Astrocyte (in vitro differentiated cells and primary cell): ENCODE measurements around the gene NT5C3A. TPM values are rescaled to one million over a fixed set of nuclear protein-coding genes. Genes with fewer than 3 reads are reported as not detected.

ENCODE experiments used
- DNase-seq: peaks from one replicate; pipeline ENCODE4 v3.0.0-alpha.2; 2010; ENCODE audit warnings: low read depth
- FAIRE-seq: peaks from 2 replicates; lab custom pipeline; 2011; peaks lifted over from hg19 to GRCh38; lab: Jason Lieb, UNC
- H2AFZ ChIP-seq: 2 replicates; pipeline ENCODE4 v1.6.0; 2012; ENCODE audit warnings: low read depth, low read length, inconsistent platforms
- H3K27ac ChIP-seq: 2 replicates; pipeline ENCODE4 v1.5.1; 2011; ENCODE audit warnings: low read depth, low read length, inconsistent platforms
- H3K27me3 ChIP-seq: 2 replicates; pipeline ENCODE4 v1.6.0; 2011; ENCODE audit warnings: low read length, inconsistent platforms; ENCODE audit not compliant: insufficient read depth
- H3K36me3 ChIP-seq: 2 replicates; pipeline ENCODE4 v1.5.1; 2011; ENCODE audit warnings: low read length, inconsistent platforms; ENCODE audit not compliant: insufficient read depth
- H3K4me1 ChIP-seq: 2 replicates; pipeline ENCODE4 v1.5.1; 2011; ENCODE audit warnings: low read length, inconsistent platforms; ENCODE audit not compliant: insufficient read depth
- H3K4me2 ChIP-seq: 2 replicates; pipeline ENCODE4 v1.6.0; 2012; ENCODE audit warnings: low read length, inconsistent platforms
- H3K4me3 ChIP-seq: 2 replicates; pipeline ENCODE4 v1.5.1; 2011; ENCODE audit warnings: low read depth, mild to moderate bottlenecking, low read length, inconsistent platforms; ENCODE audit not compliant: insufficient read depth
- H3K79me2 ChIP-seq: 2 replicates; pipeline ENCODE4 v1.6.0; 2012; ENCODE audit warnings: mild to moderate bottlenecking, low read length, inconsistent platforms; ENCODE audit not compliant: insufficient read depth
- H3K9ac ChIP-seq: 2 replicates; pipeline ENCODE4 v1.6.0; 2012; ENCODE audit warnings: mild to moderate bottlenecking, low read length, inconsistent platforms
- H3K9me3 ChIP-seq: 2 replicates; pipeline ENCODE4 v1.5.1; 2012; ENCODE audit warnings: low read depth, mild to moderate bottlenecking, low read length, inconsistent platforms; ENCODE audit not compliant: insufficient read depth
- H4K20me1 ChIP-seq: 2 replicates; pipeline ENCODE4 v1.6.0; 2012; ENCODE audit warnings: low read length, inconsistent platforms; ENCODE audit not compliant: insufficient read depth
- H3K27ac Mint-ChIP-seq: one replicate; pipeline ENCODE4 v1.8.0; 2021; ENCODE audit warnings: mild to moderate bottlenecking, mixed read lengths; ENCODE audit not compliant: unreplicated experiment
- H3K27me3 Mint-ChIP-seq: one replicate; pipeline ENCODE4 v1.8.0; 2021; ENCODE audit warnings: low read depth, mixed read lengths; ENCODE audit not compliant: unreplicated experiment
- H3K36me3 Mint-ChIP-seq: one replicate; pipeline ENCODE4 v1.8.0; 2021; ENCODE audit warnings: low read depth, mixed read lengths; ENCODE audit not compliant: unreplicated experiment
- H3K4me1 Mint-ChIP-seq: one replicate; pipeline ENCODE4 v1.8.0; 2021; ENCODE audit warnings: low read depth, mixed read lengths; ENCODE audit not compliant: unreplicated experiment
- H3K4me3 Mint-ChIP-seq: one replicate; pipeline ENCODE4 v1.8.0; 2021; ENCODE audit warnings: mild to moderate bottlenecking, moderate library complexity, mixed read lengths; ENCODE audit not compliant: unreplicated experiment
- H3K9me3 Mint-ChIP-seq: one replicate; pipeline ENCODE4 v1.8.0; 2021; ENCODE audit warnings: mild to moderate bottlenecking, mixed read lengths; ENCODE audit not compliant: unreplicated experiment
- EZH2 ChIP-seq: IDR thresholded peaks from 2 replicates; pipeline ENCODE4 v1.6.1; 2012; ENCODE audit warnings: mild to moderate bottlenecking, low read length, inconsistent platforms; ENCODE audit not compliant: insufficient read depth
- total RNA-seq: library from RNA; stranded (reverse); gene quantifications from 2 replicates; pipeline ENCODE4 v1.2.1, GENCODE V29; 2021
- TF ChIP-seq, protein P1 (sequence below): IDR thresholded peaks from 2 replicates; pipeline ENCODE4 v1.5.1; 2011; ENCODE audit warnings: low read depth, mild to moderate bottlenecking, inconsistent platforms, low read length, moderate library complexity; ENCODE audit not compliant: insufficient read depth

The NT5C3A gene
- total RNA-seq, 1 donor from 2014 or later = 24.1 TPM

DNA sequence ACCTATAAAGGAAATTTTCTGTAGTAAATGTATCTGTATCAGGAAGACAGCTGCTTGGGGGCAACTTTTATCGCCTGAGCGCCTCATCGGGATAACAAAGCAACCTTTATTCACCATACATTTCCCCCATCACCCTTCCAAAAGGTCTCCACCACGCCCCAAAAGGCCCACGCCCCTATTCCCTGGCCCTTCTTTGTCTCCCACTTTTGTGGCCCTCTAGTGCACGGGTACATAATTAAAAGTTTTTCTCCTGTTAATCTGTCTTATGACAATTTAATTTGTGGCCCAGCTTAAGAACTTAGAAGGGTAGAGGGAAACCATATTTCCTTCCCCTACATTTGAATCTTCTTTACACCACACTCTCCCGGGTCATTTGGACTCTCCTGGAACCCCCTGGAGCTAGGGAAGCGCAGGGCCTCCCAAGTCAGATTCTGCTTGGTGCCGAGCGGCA lies 46.0 kb upstream of the NT5C3A start:
- peak overlapping the region; percentile 76 for H3K27ac ChIP-seq
- H3K27me3 Mint-ChIP-seq = peaks cover 2% of the 10 kb centered on the region

GRCh38 chr7:33107136-33108066 lies 44.8 kb upstream of the NT5C3A start:
- H3K36me3 Mint-ChIP-seq = peaks cover 2% of the 10 kb centered on the region
- H3K36me3 ChIP-seq = peaks cover 7% of the 10 kb centered on the region
- peak overlapping the region; percentile 87 for H3K4me3 ChIP-seq
- no peaks in the 10 kb centered on the region for H3K27me3 ChIP-seq
- peak overlapping the region; percentile 94 for H3K4me3 Mint-ChIP-seq
- no peaks in the 10 kb centered on the region for H3K9me3 ChIP-seq
- H3K4me1 Mint-ChIP-seq = peaks cover 9% of the 10 kb centered on the region
- peaks cover 8% of the 10 kb centered on the region for H3K4me1 ChIP-seq
- H3K27me3 Mint-ChIP-seq = peaks cover 2% of the 10 kb centered on the region
- peak overlapping the region; percentile 81 for H3K27ac Mint-ChIP-seq
- no peak overlapping the region for H3K27ac ChIP-seq
- H2AFZ ChIP-seq = no peak overlapping the region
- DNase-seq (peak; percentile 22), FAIRE-seq (no peak)
- peak overlapping the region; percentile 89 for H3K9ac ChIP-seq
- H3K4me2 ChIP-seq = peak overlapping the region; percentile 85
- H3K79me2 ChIP-seq = peaks cover 68% of the 10 kb centered on the region
- no peaks in the 10 kb centered on the region for H3K9me3 Mint-ChIP-seq
- TF ChIP-seq, protein P1, sequence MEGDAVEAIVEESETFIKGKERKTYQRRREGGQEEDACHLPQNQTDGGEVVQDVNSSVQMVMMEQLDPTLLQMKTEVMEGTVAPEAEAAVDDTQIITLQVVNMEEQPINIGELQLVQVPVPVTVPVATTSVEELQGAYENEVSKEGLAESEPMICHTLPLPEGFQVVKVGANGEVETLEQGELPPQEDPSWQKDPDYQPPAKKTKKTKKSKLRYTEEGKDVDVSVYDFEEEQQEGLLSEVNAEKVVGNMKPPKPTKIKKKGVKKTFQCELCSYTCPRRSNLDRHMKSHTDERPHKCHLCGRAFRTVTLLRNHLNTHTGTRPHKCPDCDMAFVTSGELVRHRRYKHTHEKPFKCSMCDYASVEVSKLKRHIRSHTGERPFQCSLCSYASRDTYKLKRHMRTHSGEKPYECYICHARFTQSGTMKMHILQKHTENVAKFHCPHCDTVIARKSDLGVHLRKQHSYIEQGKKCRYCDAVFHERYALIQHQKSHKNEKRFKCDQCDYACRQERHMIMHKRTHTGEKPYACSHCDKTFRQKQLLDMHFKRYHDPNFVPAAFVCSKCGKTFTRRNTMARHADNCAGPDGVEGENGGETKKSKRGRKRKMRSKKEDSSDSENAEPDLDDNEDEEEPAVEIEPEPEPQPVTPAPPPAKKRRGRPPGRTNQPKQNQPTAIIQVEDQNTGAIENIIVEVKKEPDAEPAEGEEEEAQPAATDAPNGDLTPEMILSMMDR = peak; percentile 31
- TF ChIP-seq EZH2 = no peak
- H4K20me1 ChIP-seq = peaks cover 58% of the 10 kb centered on the region

More for the DNA sequence above, 46.0 kb upstream of the NT5C3A start:
- Mint-ChIP-seq H3K4me1 (peaks cover 9% of the 10 kb centered on the region), H3K9me3 (no peaks in the 10 kb centered on the region), H3K27ac (peak overlapping the region; percentile 72), H3K36me3 (no peaks in the 10 kb centered on the region), H3K4me3 (peak overlapping the region; percentile 94)
- Histone ChIP-seq H3K79me2 (peaks cover 56% of the 10 kb centered on the region), H3K4me1 (peaks cover 8% of the 10 kb centered on the region), H3K4me2 (peak overlapping the region; percentile 85), H3K27me3 (no peaks in the 10 kb centered on the region), H3K9me3 (no peaks in the 10 kb centered on the region), H3K4me3 (peak overlapping the region; percentile 87), H3K9ac (peak overlapping the region; percentile 89), H2AFZ (peak overlapping the region; percentile 87), H4K20me1 (peaks cover 47% of the 10 kb centered on the region), H3K36me3 (no peaks in the 10 kb centered on the region)
- FAIRE-seq (no peak), DNase-seq (peak; percentile 36)
- TF ChIP-seq EZH2 = no peak
- TF ChIP-seq, protein P1 = peak; percentile 18
